Liver (tissue), 9 donors: Measurements from ENCODE around the gene OLIG2. TPM values are rescaled to one million over a fixed set of nuclear protein-coding genes. Genes with fewer than 3 reads are reported as not detected.

Experiments
- DNase-seq: peaks from one replicate; pipeline ENCODE4 v3.0.0-alpha.2; 2017; ENCODE audit warnings: low spot score
- H3K27ac ChIP-seq, 2 donors: one replicate each; pipeline ENCODE4 v1.7.0; 2013; ENCODE audit warnings: inconsistent platforms in 2 of 2, low read length in 2 of 2, control low read depth in 1 of 2, low read depth in 1 of 2, mild to moderate bottlenecking in 1 of 2
- H3K27me3 ChIP-seq, 4 donors: one replicate each; pipeline versions ENCODE4 v1.6.1 to v1.7.0; 2013; ENCODE audit warnings: low read length in 3 of 4, inconsistent platforms in 1 of 4, mild to moderate bottlenecking in 1 of 4, moderate library complexity in 1 of 4; ENCODE audit not compliant: control insufficient read depth in 4 of 4, insufficient read depth in 4 of 4
- H3K36me3 ChIP-seq, 4 donors: one replicate each; pipeline versions ENCODE4 v1.6.1 to v1.7.0; 2013; ENCODE audit warnings: low read length in 3 of 4, mild to moderate bottlenecking in 3 of 4, low read depth in 1 of 4, moderate library complexity in 1 of 4; ENCODE audit not compliant: control insufficient read depth in 4 of 4, insufficient read depth in 3 of 4
- H3K4me1 ChIP-seq, 4 donors: one replicate each; pipeline versions ENCODE4 v1.6.1 to v1.7.0; 2013; ENCODE audit warnings: low read length in 3 of 4, mild to moderate bottlenecking in 3 of 4, moderate library complexity in 1 of 4; ENCODE audit not compliant: control insufficient read depth in 4 of 4, insufficient read depth in 4 of 4
- H3K4me3 ChIP-seq, 3 donors: one replicate each; pipeline versions ENCODE4 v1.6.1 to v1.7.0; 2013; ENCODE audit warnings: low read length in 3 of 3, control low read depth in 1 of 3, low read depth in 1 of 3, mild to moderate bottlenecking in 1 of 3
- H3K9ac ChIP-seq, 2 donors: one replicate each; pipeline ENCODE4 v1.7.0; 2013; ENCODE audit warnings: low read length in 2 of 2, mild to moderate bottlenecking in 2 of 2, moderate library complexity in 2 of 2, control low read depth in 1 of 2, low read depth in 1 of 2
- H3K9me3 ChIP-seq, 4 donors: one replicate each; pipeline versions ENCODE4 v1.6.1 to v1.7.0; 2013; ENCODE audit warnings: low read length in 3 of 4; ENCODE audit not compliant: control insufficient read depth in 4 of 4
- CTCF ChIP-seq: fragments of 150-350 bp; IDR thresholded peaks from 2 replicates; pipeline ENCODE4 v1.5.1; 2017; ENCODE audit warnings: improper control_type of control experiment, low read depth, low read length; ENCODE audit not compliant: missing input control
- EGR1 ChIP-seq, 2 donors: IDR thresholded peaks; 2 replicates each; pipeline ENCODE4 v1.6.1; 2016 to 2018; ENCODE audit warnings: antibody characterized with exemption in 2 of 2, low read depth in 2 of 2
- FOXA1 ChIP-seq: IDR thresholded peaks from 2 replicates; pipeline ENCODE4 v1.6.1; 2016; ENCODE audit warnings: antibody characterized with exemption
- FOXA2 ChIP-seq: IDR thresholded peaks from 2 replicates; pipeline ENCODE4 v1.6.1; 2016; ENCODE audit warnings: antibody characterized with exemption
- GABPA ChIP-seq, 2 donors: IDR thresholded peaks in 1 of 2; conservative IDR thresholded peaks in 1 of 2; 2 replicates each; pipeline ENCODE4 v1.6.1; 2016; ENCODE audit warnings: antibody characterized with exemption in 2 of 2, mild to moderate bottlenecking in 1 of 2, moderate library complexity in 1 of 2
- HNF4A ChIP-seq, 2 donors: conservative IDR thresholded peaks; 2 replicates each; pipeline ENCODE4 v1.6.1; 2016; ENCODE audit warnings: antibody characterized with exemption in 2 of 2, mild to moderate bottlenecking in 2 of 2
- HNF4G ChIP-seq: IDR thresholded peaks from 2 replicates; pipeline ENCODE4 v1.6.1; 2016; ENCODE audit warnings: antibody characterized with exemption
- JUND ChIP-seq, 2 donors: IDR thresholded peaks; 2 replicates each; pipeline ENCODE4 v1.6.1; 2016; ENCODE audit warnings: antibody characterized with exemption in 2 of 2
- MAX ChIP-seq: IDR thresholded peaks from 2 replicates; pipeline ENCODE4 v1.6.1; 2016; ENCODE audit warnings: antibody characterized with exemption
- NR2F2 ChIP-seq: IDR thresholded peaks from 2 replicates; pipeline ENCODE4 v1.6.1; 2016; ENCODE audit warnings: antibody characterized with exemption
- RAD21 ChIP-seq, 2 donors: IDR thresholded peaks; 2 replicates each; pipeline ENCODE4 v1.6.1; 2016; ENCODE audit warnings: antibody characterized with exemption in 2 of 2, mild to moderate bottlenecking in 2 of 2
- REST ChIP-seq: IDR thresholded peaks from 2 replicates; pipeline ENCODE4 v1.6.1; 2016; ENCODE audit warnings: antibody characterized with exemption, mild to moderate bottlenecking
- RXRA ChIP-seq, 2 donors: IDR thresholded peaks; 2 replicates each; pipeline ENCODE4 v1.6.1; 2017 to 2018; ENCODE audit warnings: antibody characterized with exemption in 2 of 2, mild to moderate bottlenecking in 1 of 2
- SP1 ChIP-seq: IDR thresholded peaks from 2 replicates; pipeline ENCODE4 v1.6.1; 2018; ENCODE audit warnings: antibody characterized with exemption, mild to moderate bottlenecking
- TAF1 ChIP-seq: conservative IDR thresholded peaks from 2 replicates; pipeline ENCODE4 v1.6.1; 2016; ENCODE audit warnings: antibody characterized with exemption, mild to moderate bottlenecking
- YY1 ChIP-seq: IDR thresholded peaks from 2 replicates; pipeline ENCODE4 v1.6.1; 2016; ENCODE audit warnings: antibody characterized with exemption, mild to moderate bottlenecking
- ZBTB33 ChIP-seq: IDR thresholded peaks from 2 replicates; pipeline ENCODE4 v1.6.1; 2016; ENCODE audit warnings: antibody characterized with exemption
- WGBS: extraction: QIAGEN DNeasy Blood & Tissue Kit; methylation state at CpG from one replicate; pipeline ENCODE4 v1.1.7; 2013; 5-methylcytosine and 5-hydroxymethylcytosine counted together
- polyA plus RNA-seq, 2 donors: library from polyadenylated mRNA; stranded (reverse) in 1 of 2; unstranded in 1 of 2; fragments of 200-250 nt in 1 of 2; fragments of >200 nt in 1 of 2; fragmentation: Nextera tagmentation in 1 of 2; extraction: Ambion mirVana in 1 of 2; gene quantifications; one replicate each; pipeline versions ENCODE4 v1.2.1 to v1.2.3, GENCODE V29; 2013 to 2015
- total RNA-seq, 2 donors: library from RNA; depleted of rRNA; stranded (reverse); fragments of >200 nt; gene quantifications; one replicate each; pipeline ENCODE4 v1.2.3, GENCODE V29; 2014
- TF ChIP-seq, protein P1 (sequence below): IDR thresholded peaks from 2 replicates; pipeline ENCODE4 v1.6.1; 2016; ENCODE audit warnings: antibody characterized with exemption
- donor health status: healthy.
- donor health status: healthy.
- donor health status: healthy.
- donor health status: healthy.
- donor health status: healthy.

Gene OLIG2
- total and polyA plus RNA-seq, 4 donors, result not detected

DNA sequence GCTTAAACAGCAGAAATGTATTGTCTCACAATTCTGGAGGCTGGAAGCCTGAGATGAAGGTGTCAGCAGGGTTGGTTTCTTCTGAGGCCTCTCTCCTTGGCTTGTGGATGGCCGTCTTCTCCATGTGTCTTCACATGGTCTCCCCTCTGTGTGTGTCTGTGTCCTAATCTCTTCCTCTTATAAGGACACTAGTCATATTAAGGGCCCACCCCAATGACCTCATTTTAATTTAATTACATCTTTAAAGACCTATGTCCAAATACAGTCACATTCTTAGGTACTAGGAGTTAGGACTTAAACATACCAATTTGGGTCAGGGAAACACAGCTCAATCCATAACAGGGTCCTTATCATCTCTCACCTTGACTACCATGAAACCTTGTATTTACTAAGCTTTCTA is 14.8 kb upstream of the OLIG2 start:
- Histone ChIP-seq H3K4me3 (no peak overlapping the region), H3K9me3 (no peaks in the 10 kb centered on the region), H3K27me3 (peaks cover 0 to 4% (median 0%) of the 10 kb centered on the region in 4 donors), H3K4me1 (no peaks in the 10 kb centered on the region), H3K9ac (no peak overlapping the region), H3K27ac (no peak overlapping the region), H3K36me3 (no peaks in the 10 kb centered on the region)
- 79% methylated on average over 1 of the region's 1 CpG for WGBS
- TF ChIP-seq SP1 (no peak), TAF1 (no peak), HNF4A (conservative IDR thresholded peaks at IDR 0.05) (no peak), FOXA1 (no peak), FOXA2 (no peak), EGR1 (IDR thresholded peaks at IDR 0.05; ENCODE audit: low read depth in 2 of 2) (no peak), CTCF (no peak), RXRA (IDR thresholded peaks at IDR 0.05) (no peak), GABPA (IDR thresholded peaks at IDR 0.05 in 1 of 2, conservative IDR thresholded peaks at IDR 0.05 in 1 of 2) (no peak), ZBTB33 (no peak), MAX (no peak), HNF4G (no peak), YY1 (no peak), JUND (IDR thresholded peaks at IDR 0.05) (no peak), NR2F2 (no peak), REST (no peak), RAD21 (IDR thresholded peaks at IDR 0.05) (no peak)
- TF ChIP-seq, protein P1, sequence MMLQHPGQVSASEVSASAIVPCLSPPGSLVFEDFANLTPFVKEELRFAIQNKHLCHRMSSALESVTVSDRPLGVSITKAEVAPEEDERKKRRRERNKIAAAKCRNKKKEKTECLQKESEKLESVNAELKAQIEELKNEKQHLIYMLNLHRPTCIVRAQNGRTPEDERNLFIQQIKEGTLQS, result no peak
- DNase-seq, result peak; percentile 1
